ENCODE results near the gene ROS1.
"Not testable (repeated sequence)": the region's sequence is repeated elsewhere in the genome, so short reads cannot be mapped to it uniquely, and the experiment has no call there.

The ROS1 gene

GRCh38 chr6:117264692-117265409, 160.9 kb downstream of the ROS1 start:
- peak; percentile 9 for DNase-seq

- no peak for DNase-seq
These were observed 161.4 kb downstream of the ROS1 start for GRCh38 chr6:117264369-117264691.

- DNase-seq: no peak
These were observed 162.3 kb downstream of the ROS1 start for GRCh38 chr6:117263353-117263927.

- no peak for DNase-seq
These were observed 162.9 kb downstream of the ROS1 start for GRCh38 chr6:117262799-117263198.

DNA sequence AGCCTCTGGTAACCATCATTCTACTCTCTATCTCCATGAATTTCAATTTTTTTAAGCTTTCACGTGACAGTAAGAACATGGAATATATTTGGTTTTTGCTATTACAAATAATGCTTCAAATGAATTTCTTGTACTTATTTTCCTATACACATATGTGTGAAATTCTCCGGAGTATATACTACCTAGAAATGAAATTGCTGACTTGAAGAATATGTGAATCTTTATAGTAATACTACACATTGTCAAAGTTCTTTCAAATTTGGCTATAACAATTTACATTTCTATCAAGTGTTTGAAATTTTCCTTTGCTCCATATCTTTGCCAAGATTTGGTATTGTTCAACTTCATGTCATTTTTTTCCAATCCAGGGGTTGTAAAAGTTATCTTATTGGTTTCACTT, 172.0 kb downstream of the ROS1 start:
- no peak for DNase-seq

DNA sequence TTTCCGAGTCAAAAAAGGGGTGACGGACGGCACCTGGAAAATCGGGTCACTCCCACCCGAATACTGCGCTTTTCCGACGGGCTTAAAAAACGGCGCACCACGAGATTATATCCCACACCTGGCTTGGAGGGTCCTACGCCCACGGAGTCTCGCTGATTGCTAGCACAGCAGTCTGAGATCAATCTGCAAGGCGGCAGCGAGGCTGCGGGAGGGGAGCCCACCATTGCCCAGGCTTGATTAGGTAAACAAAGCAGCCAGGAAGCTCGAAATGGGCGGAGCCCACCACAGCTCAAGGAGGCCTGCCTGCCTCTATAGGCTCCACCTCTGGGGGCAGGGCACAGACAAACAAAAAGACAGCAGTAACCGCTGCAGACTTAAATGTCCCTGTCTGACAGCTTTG, 180.8 kb downstream of the ROS1 start:
- DNase-seq: not testable (repeated sequence)

- DNase-seq: not testable (repeated sequence)
These were observed 181.2 kb downstream of the ROS1 start for GRCh38 chr6:117244571-117244970.

Measured in inflammatory macrophage treated with lipopolysaccharide for 4 hours (primary cell).